Astrocyte (in vitro differentiated cells and primary cell): ENCODE results near the gene RABEP2. TPM values are rescaled to one million over a fixed set of nuclear protein-coding genes. Genes with fewer than 3 reads are reported as not detected.

Source experiments
- DNase-seq: peaks from one replicate; pipeline ENCODE4 v3.0.0-alpha.2; 2010; ENCODE audit warnings: low read depth
- FAIRE-seq: peaks from 2 replicates; lab custom pipeline; 2011; peaks lifted over from hg19 to GRCh38; lab: Jason Lieb, UNC
- H2AFZ ChIP-seq: 2 replicates; pipeline ENCODE4 v1.6.0; 2012; ENCODE audit warnings: low read depth, low read length, inconsistent platforms
- H3K27ac ChIP-seq: 2 replicates; pipeline ENCODE4 v1.5.1; 2011; ENCODE audit warnings: low read depth, low read length, inconsistent platforms
- H3K27me3 ChIP-seq: 2 replicates; pipeline ENCODE4 v1.6.0; 2011; ENCODE audit warnings: low read length, inconsistent platforms; ENCODE audit not compliant: insufficient read depth
- H3K36me3 ChIP-seq: 2 replicates; pipeline ENCODE4 v1.5.1; 2011; ENCODE audit warnings: low read length, inconsistent platforms; ENCODE audit not compliant: insufficient read depth
- H3K4me1 ChIP-seq: 2 replicates; pipeline ENCODE4 v1.5.1; 2011; ENCODE audit warnings: low read length, inconsistent platforms; ENCODE audit not compliant: insufficient read depth
- H3K4me2 ChIP-seq: 2 replicates; pipeline ENCODE4 v1.6.0; 2012; ENCODE audit warnings: low read length, inconsistent platforms
- H3K4me3 ChIP-seq: 2 replicates; pipeline ENCODE4 v1.5.1; 2011; ENCODE audit warnings: low read depth, mild to moderate bottlenecking, low read length, inconsistent platforms; ENCODE audit not compliant: insufficient read depth
- H3K79me2 ChIP-seq: 2 replicates; pipeline ENCODE4 v1.6.0; 2012; ENCODE audit warnings: mild to moderate bottlenecking, low read length, inconsistent platforms; ENCODE audit not compliant: insufficient read depth
- H3K9ac ChIP-seq: 2 replicates; pipeline ENCODE4 v1.6.0; 2012; ENCODE audit warnings: mild to moderate bottlenecking, low read length, inconsistent platforms
- H3K9me3 ChIP-seq: 2 replicates; pipeline ENCODE4 v1.5.1; 2012; ENCODE audit warnings: low read depth, mild to moderate bottlenecking, low read length, inconsistent platforms; ENCODE audit not compliant: insufficient read depth
- H4K20me1 ChIP-seq: 2 replicates; pipeline ENCODE4 v1.6.0; 2012; ENCODE audit warnings: low read length, inconsistent platforms; ENCODE audit not compliant: insufficient read depth
- H3K27ac Mint-ChIP-seq: one replicate; pipeline ENCODE4 v1.8.0; 2021; ENCODE audit warnings: mild to moderate bottlenecking, mixed read lengths; ENCODE audit not compliant: unreplicated experiment
- H3K27me3 Mint-ChIP-seq: one replicate; pipeline ENCODE4 v1.8.0; 2021; ENCODE audit warnings: low read depth, mixed read lengths; ENCODE audit not compliant: unreplicated experiment
- H3K36me3 Mint-ChIP-seq: one replicate; pipeline ENCODE4 v1.8.0; 2021; ENCODE audit warnings: low read depth, mixed read lengths; ENCODE audit not compliant: unreplicated experiment
- H3K4me1 Mint-ChIP-seq: one replicate; pipeline ENCODE4 v1.8.0; 2021; ENCODE audit warnings: low read depth, mixed read lengths; ENCODE audit not compliant: unreplicated experiment
- H3K4me3 Mint-ChIP-seq: one replicate; pipeline ENCODE4 v1.8.0; 2021; ENCODE audit warnings: mild to moderate bottlenecking, moderate library complexity, mixed read lengths; ENCODE audit not compliant: unreplicated experiment
- H3K9me3 Mint-ChIP-seq: one replicate; pipeline ENCODE4 v1.8.0; 2021; ENCODE audit warnings: mild to moderate bottlenecking, mixed read lengths; ENCODE audit not compliant: unreplicated experiment
- CTCF ChIP-seq: IDR thresholded peaks from 2 replicates; pipeline ENCODE4 v1.5.1; 2011; ENCODE audit warnings: low read depth, mild to moderate bottlenecking, inconsistent platforms, low read length, moderate library complexity; ENCODE audit not compliant: insufficient read depth
- EZH2 ChIP-seq: IDR thresholded peaks from 2 replicates; pipeline ENCODE4 v1.6.1; 2012; ENCODE audit warnings: mild to moderate bottlenecking, low read length, inconsistent platforms; ENCODE audit not compliant: insufficient read depth
- total RNA-seq: library from RNA; stranded (reverse); gene quantifications from 2 replicates; pipeline ENCODE4 v1.2.1, GENCODE V29; 2021

Gene RABEP2
- total RNA-seq, 1 donor from 2014 or later: 19.4 TPM

DNA sequence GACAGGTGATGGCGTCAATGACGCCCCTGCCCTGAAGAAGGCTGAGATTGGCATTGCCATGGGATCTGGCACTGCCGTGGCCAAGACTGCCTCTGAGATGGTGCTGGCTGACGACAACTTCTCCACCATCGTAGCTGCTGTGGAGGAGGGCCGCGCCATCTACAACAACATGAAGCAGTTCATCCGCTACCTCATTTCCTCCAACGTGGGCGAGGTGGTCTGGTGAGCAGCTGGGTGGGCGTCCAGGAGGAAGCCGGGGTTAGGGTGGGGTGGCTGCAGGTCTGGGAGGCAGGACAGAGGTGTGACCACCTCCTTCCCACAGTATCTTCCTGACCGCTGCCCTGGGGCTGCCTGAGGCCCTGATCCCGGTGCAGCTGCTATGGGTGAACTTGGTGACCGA is 23.2 kb downstream of the RABEP2 start:
- Histone ChIP-seq H3K9me3 (no peaks in the 10 kb centered on the region), H3K4me2 (no peak overlapping the region), H3K27ac (no peak overlapping the region), H3K4me3 (no peak overlapping the region), H3K4me1 (no peaks in the 10 kb centered on the region), H3K27me3 (no peaks in the 10 kb centered on the region), H4K20me1 (no peaks in the 10 kb centered on the region), H3K9ac (no peak overlapping the region), H3K79me2 (no peaks in the 10 kb centered on the region), H3K36me3 (no peaks in the 10 kb centered on the region), H2AFZ (no peak overlapping the region)
- H3K27me3 Mint-ChIP-seq: no peaks in the 10 kb centered on the region
- FAIRE-seq (no peak), DNase-seq (no peak)
- H3K36me3 Mint-ChIP-seq: peaks cover 8% of the 10 kb centered on the region
- no peaks in the 10 kb centered on the region for H3K9me3 Mint-ChIP-seq
- H3K4me3 Mint-ChIP-seq: no peak overlapping the region
- no peak for TF ChIP-seq EZH2
- TF ChIP-seq CTCF: no peak
- H3K27ac Mint-ChIP-seq: no peak overlapping the region
- peaks cover 8% of the 10 kb centered on the region for H3K4me1 Mint-ChIP-seq

- TF ChIP-seq CTCF: no peak
- TF ChIP-seq EZH2: no peak
- Histone ChIP-seq H3K4me1 (no peaks in the 10 kb centered on the region), H3K4me3 (no peak overlapping the region), H3K79me2 (no peaks in the 10 kb centered on the region), H3K27me3 (no peaks in the 10 kb centered on the region), H3K27ac (no peak overlapping the region), H3K4me2 (no peak overlapping the region), H3K9ac (no peak overlapping the region), H2AFZ (no peak overlapping the region), H4K20me1 (no peaks in the 10 kb centered on the region), H3K9me3 (no peaks in the 10 kb centered on the region), H3K36me3 (no peaks in the 10 kb centered on the region)
- H3K9me3 Mint-ChIP-seq: no peaks in the 10 kb centered on the region
- peak overlapping the region; percentile 47 for H3K27ac Mint-ChIP-seq
- FAIRE-seq: no peak
- H3K4me1 Mint-ChIP-seq: peaks cover 8% of the 10 kb centered on the region
- H3K4me3 Mint-ChIP-seq: no peak overlapping the region
- DNase-seq: no peak
- H3K36me3 Mint-ChIP-seq: peaks cover 8% of the 10 kb centered on the region
- no peaks in the 10 kb centered on the region for H3K27me3 Mint-ChIP-seq
Observed at GRCh38 chr16:28900601-28901000, 24.4 kb downstream of the RABEP2 start.

DNA sequence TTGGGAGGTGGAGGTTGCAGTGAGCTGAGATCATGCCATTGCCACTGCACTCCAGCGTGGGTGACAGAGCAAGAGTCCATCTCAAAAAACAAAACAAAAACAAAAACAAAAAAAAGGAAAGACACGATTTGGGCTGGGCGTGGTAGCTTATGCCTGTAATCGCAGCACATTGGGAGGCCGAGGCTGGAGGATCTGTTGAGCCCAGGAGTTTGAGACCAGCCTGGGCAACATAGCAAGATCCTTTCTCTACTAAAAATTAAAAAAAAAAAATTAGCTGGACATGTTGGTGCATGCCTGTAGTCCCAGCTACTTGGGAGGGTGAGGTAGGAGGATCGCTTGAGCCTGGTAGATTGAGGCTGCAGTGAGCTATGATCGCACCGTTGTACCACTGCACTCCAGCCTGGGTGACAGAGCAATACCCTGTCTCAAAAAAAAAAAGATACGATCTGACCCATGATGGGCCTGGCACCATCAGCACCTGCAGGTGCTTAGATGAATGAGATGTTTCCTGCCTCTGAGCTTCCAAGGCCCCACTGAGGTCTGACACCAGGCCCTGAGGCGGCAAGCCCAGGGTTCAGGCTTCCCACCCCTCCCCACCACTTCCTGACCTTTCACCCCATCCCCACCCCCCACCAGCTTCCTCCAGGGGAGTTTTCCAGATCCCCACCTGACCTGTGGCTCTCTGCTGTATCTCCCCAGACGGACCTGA is 25.0 kb downstream of the RABEP2 start:
- TF ChIP-seq CTCF (no peak), EZH2 (no peak)
- Histone ChIP-seq H3K4me2 (no peak overlapping the region), H2AFZ (no peak overlapping the region), H3K4me1 (no peaks in the 10 kb centered on the region), H4K20me1 (no peaks in the 10 kb centered on the region), H3K9me3 (no peaks in the 10 kb centered on the region), H3K36me3 (no peaks in the 10 kb centered on the region), H3K4me3 (no peak overlapping the region), H3K27ac (no peak overlapping the region), H3K9ac (no peak overlapping the region), H3K27me3 (no peaks in the 10 kb centered on the region), H3K79me2 (no peaks in the 10 kb centered on the region)
- Mint-ChIP-seq H3K27ac (no peak overlapping the region), H3K36me3 (peaks cover 8% of the 10 kb centered on the region), H3K4me3 (no peak overlapping the region), H3K27me3 (no peaks in the 10 kb centered on the region), H3K9me3 (no peaks in the 10 kb centered on the region), H3K4me1 (peaks cover 8% of the 10 kb centered on the region)
- FAIRE-seq (no peak), DNase-seq (no peak)
